Right lobe of liver (tissue), 4 donors: ENCODE data around the gene OXCT2.

ENCODE experiments used
- POLR2A ChIP-seq: fragments of 450-650 bp; IDR thresholded peaks from one replicate; pipeline ENCODE4 v1.6.1; 2017; ENCODE audit warnings: antibody characterized with exemption, mild to moderate bottlenecking
- TF ChIP-seq, protein P1 (sequence below), 4 donors: fragments of 200-600 bp in 3 of 4; fragments of 450-650 bp in 1 of 4; IDR thresholded peaks; one replicate each; pipeline versions ENCODE4 v1.5.1 to v1.8.0; 2016 to 2022; ENCODE audit warnings: antibody characterized with exemption in 4 of 4, mild to moderate bottlenecking in 2 of 4
- donor health status: DM: no; HTN: no; CAD: no.
- donor health status: DM: no; HTN: no; CAD: no.
- donor health status: DM: no; HTN: yes; CAD: no.

DNA sequence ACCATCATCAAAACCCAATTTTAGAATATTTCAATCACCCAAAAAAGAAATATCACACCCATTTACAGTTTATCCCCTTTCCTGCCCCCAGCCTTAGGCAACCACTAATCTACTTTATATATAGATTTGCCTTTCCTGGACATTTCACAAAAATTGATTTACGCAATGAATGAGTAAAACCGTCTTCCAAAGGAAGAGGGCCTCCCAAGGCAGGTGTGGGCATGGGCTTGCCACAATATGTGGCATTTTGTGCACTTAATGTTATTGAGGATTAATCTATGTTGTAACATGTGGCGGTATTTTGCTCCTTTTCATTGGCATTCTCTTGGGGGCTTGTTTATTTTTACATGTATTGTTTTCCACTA is 29.3 kb upstream of the OXCT2 start:
- TF ChIP-seq, protein P1, sequence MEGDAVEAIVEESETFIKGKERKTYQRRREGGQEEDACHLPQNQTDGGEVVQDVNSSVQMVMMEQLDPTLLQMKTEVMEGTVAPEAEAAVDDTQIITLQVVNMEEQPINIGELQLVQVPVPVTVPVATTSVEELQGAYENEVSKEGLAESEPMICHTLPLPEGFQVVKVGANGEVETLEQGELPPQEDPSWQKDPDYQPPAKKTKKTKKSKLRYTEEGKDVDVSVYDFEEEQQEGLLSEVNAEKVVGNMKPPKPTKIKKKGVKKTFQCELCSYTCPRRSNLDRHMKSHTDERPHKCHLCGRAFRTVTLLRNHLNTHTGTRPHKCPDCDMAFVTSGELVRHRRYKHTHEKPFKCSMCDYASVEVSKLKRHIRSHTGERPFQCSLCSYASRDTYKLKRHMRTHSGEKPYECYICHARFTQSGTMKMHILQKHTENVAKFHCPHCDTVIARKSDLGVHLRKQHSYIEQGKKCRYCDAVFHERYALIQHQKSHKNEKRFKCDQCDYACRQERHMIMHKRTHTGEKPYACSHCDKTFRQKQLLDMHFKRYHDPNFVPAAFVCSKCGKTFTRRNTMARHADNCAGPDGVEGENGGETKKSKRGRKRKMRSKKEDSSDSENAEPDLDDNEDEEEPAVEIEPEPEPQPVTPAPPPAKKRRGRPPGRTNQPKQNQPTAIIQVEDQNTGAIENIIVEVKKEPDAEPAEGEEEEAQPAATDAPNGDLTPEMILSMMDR (IDR thresholded peaks at IDR 0.05) = no peak
- TF ChIP-seq POLR2A = no peak
